Measurements from ENCODE around the gene SNAP23.
"Not testable (repeated sequence)": the region's sequence is repeated elsewhere in the genome, so short reads cannot be mapped to it uniquely, and the experiment has no call there.

Gene SNAP23

DNA sequence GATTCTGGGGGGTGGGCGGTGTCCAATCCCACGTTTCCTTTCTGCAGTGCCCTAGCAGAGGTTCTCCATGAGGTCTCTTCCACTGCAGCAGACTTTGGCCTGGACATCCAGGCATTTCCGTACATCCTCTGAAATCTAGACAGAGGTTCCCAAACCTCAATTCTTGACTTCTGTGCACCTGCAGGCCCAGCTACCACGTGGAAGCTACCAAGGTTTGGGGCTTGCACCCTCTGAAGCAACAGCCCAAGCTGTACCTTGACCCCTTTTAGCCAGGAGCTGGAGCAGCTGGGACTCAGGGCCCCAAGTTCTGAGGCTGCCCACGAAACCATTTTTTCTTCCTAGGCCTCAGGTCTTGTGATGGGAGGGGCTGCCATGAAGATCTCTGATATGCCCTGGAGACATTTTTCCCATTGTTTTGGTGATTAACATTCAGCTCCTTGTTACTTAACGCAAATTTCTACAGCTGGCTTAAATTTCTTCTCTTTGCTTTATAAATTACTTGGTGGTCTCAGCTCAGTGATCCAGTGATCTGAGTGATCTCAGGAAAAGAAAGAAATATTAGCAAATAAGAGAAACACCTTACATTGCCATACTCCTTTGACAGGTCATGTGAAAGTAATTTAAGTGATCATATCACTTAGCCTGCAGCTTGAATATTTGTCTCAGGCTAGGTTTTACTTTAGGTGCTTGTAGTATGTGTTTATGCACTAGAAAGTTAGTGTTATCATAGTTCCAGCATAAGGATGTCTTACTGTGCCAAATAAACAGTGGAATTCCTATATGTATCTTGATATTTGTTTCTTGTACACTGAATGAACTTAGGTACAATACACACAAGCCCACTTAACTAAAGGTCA, 3.0 kb downstream of the SNAP23 start:
- DNase-seq = no peak

DNA sequence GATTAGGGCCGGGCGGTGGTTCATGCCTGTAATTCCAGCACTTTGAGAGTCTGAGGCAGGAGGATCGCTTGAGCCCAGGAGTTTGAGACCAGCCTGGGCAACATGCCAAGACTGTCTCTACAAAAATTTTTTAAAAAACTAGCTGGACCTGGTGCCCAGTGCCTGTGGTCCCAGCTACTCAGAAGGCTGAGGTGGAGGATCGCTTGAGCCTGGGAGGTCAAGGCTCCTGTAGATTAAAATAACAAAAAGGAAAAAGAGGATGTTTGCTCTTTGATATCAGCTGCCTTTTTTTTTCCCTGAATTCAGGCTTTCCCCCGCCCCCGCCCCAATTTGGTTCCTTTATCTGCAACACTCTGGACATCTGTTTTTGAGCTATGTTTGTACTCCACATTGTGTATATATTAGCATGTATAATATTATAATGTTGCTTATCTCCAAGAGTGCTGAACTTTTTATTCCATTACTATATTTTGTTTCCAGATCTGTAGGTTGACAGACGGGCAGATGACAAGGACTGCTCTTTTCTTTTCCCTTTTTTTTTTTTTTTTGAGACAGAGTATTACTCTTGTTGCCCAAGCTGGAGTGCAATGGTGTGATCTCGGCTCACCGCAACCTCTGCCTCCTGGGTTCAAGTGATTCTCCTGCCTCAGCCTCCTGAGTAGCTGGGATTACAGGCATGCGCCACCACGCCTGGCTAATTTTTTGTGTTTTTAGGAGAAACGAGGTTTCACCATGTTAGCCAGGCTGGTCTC, 4.6 kb downstream of the SNAP23 start:
- DNase-seq = no peak

DNA sequence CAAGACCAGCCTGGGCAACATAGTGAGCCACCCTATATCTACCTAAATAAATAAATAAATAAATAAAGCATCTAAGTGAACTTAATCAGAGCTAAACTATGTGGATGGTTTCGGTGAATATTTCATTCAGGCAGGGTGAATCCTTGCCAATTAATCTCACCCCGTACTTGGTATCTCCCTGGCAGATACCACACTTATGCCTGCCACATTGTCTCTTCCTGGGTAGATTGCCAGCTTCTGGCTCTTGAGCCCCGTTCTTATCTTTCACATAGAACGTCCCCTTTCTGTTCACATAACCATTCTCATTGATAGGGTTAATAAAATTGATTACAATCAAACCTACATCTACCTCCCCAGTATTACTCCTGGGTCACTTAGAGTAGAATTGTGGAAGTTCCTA, 7.0 kb downstream of the SNAP23 start:
- DNase-seq = no peak

DNA sequence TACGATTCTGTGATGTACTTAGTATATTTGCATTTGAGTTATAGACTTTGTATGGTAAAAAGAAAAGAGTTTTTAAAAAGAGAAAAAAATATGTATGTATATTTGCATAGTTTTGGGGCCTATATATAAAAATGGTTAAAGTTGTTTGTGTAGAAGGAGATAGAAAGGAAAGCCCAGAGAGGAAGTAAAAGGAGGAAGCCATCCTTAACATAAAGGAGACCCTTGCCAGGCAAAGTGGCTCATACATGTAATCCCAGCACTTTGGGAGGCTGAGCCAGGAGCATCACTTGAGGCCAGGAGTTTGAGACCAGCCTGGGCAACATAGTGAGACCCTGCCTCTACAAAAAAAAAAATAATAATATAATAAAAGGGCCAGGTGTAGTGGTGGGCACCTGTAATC, 8.4 kb downstream of the SNAP23 start:
- DNase-seq = no peak

DNA sequence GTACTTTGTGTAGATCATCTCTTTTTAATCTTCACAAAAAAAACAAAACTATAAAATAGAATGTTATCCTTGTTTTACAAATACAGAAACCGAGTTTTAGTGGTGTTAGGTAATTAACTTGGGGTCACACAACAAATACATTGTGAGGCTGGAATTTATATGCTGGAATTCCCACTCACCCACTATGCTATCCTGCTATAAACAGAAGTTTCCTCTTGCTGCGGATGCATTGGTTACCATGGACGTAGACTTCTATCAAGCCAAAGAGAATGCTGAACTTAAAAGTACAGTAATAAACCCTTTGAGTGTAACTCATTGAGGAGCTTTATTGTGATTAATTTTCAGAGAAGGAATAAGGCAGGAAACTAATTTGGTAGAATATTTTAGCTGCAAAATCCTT, 9.2 kb downstream of the SNAP23 start:
- no peak for DNase-seq

DNA sequence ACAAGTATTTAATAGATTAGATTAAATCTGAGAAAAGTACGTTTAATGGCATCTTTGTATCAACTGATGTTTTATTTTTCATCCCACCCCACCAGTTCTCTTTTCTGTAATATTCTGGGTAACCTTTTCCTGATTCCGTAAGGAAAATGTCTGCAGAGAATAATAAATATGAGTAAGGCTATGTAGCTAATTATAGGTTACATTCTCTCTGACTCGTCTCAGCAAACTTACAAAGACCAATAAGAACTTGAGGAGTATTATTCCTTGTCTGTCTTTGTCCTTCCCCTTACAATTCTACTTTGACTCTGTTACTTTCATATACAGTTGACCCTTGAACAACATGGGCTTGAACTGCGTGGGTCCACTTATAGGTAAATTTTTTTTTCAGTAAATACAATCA, 12.1 kb downstream of the SNAP23 start:
- no peak for DNase-seq

DNA sequence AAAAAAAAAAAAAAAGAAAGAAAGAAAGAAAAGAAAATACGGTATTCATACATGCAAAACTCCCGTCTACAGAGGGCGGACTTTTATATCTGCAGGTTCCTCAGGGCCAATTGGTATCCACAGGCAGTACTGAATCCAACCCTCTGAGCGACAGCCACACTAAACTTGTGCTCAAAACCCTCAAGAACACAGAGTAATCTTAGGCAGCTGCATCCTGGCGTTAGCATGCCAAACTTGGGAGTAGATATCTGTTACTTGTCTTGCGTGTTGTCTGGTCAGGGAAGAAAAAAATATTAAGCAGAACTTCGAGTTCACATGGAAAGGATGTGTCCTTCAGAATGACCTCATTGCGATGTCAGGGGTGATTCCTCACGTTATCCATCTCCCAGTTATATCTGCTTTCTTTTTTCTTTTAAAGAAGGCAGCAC, 12.8 kb downstream of the SNAP23 start:
- no peak for DNase-seq

DNA sequence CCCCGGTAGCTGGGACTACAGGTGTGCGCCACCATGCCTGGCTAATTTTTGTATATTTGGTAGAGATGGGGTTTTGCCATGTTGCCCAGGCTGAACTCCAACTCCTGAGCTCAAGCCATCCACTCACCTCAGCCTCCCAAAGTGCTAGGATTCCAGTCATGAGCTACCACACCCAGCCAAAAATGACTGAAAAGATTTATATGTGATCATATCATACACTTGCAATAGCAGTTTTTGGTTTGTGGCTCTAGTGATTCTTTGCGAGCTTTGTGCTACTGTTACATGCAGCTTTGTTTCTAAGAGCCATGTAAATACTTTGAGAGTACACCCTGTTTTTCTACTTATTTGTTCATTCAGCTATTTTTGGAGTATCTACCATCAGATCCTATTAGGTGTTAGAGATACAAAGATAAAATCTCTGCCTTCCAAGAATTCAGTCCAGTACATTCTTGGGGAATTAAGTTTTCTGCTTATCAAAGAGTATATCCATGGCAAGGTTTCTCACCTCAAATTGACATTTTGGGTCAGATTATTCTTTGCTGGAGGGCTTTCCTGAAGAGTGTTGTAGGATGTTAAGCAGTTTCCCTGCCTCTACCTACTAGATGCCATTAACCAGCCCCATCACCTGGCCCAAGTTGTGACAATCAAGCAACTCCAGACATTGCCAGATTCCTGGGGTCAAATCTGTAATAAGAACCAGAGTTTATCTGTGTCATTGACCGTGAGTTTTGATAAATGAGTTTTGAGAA, 15.0 kb downstream of the SNAP23 start:
- DNase-seq = no peak

DNA sequence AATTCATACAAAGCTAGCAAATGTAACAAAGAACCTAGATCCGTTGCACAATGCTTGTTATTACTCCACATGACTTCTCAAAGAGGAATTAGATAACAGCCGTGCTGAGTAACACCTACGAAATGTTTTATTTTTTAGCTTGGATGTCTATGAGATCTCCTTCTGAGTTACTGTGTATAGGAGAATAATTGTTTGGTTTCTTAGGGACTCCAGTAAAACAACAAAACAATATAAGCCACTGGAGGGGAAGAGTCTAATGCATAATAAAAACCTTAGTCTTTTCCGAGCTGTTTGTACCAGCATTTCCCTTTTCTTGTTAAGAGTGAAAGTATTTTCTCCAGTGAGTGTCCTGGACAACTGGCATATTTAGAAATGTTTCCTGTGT, 15.6 kb downstream of the SNAP23 start:
- DNase-seq = no peak

DNA sequence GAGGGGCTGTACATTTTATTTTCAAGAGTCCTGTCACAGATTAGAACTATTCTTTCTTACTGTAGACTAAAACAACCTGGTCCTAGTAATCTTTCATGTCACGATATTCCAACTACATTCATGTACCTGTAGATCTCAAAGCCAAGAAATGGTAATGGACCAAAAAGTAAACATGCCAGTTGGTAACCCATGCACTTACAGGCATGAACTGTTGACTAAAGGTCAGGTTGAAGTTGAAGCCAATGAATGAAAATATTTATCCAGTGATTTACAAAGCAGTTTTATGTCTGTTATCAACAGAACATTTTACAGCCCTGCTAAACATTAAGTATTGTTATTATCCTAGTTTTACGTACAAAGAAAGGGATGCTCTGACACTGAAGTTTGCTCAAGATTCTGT, 27.9 kb downstream of the SNAP23 start:
- DNase-seq = no peak

DNA sequence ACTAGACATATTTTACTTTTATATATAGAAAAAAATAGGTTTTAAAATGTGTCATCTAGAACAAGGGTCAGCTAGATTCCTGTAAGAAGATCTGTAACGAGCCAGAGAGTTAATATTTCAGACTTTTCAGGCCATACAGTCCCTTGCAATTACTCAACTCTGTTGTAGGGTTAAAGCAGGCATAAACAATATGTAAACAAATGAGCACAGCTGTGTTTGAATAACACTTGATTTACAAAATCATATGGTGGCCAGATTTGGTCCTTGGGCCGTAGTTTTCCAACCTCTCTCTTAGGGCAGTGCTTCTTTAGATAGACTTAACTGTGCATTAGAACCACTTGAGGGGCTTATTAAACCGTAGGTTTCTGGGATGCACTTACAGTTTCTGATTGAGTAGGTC, 33.5 kb downstream of the SNAP23 start:
- no peak for DNase-seq

DNA sequence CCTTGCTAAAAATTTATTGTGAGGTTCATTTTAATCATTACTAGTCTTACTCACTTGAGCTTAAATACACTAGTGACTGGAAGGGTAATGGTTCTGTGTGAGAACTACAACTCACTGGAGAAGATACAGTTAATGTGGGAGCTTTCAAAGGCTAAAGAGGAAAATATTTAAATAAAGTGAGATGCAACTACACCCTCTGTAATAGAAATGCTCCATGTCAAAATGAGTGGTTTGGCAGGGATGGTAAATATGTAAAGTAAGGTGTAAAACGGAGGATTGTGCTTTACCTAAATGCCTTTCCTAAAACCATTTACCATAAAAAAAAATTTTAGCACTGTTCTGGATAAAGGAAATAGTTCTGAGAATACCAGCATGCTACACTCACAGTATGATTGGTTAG, 37.8 kb downstream of the SNAP23 start:
- no peak for DNase-seq

DNA sequence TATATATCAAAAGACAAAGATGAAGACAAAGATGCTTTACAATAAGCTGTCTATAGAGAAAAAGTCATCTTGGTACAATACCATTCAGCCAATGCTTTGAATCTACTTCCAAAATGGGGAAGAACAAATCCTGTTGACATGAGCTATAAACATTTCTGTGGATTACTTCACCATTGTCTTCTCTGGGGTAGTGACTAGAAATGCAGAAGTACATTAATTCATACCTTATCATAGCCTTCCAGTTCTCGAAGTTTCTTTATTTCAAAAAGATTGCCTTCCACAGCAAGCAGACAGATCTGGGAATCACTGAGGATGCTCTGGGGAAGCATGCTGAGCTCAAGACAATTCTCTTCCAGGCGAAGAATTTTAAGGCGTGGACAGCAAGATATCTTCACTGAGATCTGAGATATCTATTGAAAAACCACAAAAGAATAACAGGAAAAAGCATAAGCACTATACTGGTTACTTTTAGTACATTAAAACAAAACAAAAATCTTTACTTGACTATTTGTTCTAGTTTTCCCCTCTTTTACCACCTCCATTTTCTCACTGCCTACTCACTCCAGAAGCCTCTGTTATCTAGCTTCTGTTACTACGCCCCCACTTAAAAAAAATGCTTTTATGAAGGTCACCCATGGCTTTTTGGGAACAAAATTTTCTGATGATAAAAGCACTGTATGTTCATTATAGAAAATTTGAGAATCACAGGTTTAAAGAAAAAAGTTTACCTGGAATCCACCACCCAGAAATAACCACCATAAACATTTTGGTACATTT, 49.6 kb downstream of the SNAP23 start:
- no peak for DNase-seq

DNA sequence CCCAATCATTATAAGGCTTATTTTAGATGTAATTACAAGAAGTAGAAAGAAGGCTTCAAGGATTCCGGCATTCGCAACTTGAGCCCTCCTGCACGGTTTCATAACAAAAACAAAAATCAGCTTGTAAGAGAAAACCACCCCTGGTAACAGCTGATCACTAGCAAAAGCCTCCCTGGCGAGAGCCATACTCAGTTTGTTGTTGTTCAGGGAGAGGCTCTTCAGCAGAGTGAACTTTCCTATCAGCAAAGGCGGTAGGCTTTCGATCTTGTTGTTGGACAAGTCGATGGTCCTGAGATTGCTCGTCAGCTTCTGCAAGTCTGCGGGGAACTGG, 52.4 kb downstream of the SNAP23 start:
- DNase-seq = no peak

DNA sequence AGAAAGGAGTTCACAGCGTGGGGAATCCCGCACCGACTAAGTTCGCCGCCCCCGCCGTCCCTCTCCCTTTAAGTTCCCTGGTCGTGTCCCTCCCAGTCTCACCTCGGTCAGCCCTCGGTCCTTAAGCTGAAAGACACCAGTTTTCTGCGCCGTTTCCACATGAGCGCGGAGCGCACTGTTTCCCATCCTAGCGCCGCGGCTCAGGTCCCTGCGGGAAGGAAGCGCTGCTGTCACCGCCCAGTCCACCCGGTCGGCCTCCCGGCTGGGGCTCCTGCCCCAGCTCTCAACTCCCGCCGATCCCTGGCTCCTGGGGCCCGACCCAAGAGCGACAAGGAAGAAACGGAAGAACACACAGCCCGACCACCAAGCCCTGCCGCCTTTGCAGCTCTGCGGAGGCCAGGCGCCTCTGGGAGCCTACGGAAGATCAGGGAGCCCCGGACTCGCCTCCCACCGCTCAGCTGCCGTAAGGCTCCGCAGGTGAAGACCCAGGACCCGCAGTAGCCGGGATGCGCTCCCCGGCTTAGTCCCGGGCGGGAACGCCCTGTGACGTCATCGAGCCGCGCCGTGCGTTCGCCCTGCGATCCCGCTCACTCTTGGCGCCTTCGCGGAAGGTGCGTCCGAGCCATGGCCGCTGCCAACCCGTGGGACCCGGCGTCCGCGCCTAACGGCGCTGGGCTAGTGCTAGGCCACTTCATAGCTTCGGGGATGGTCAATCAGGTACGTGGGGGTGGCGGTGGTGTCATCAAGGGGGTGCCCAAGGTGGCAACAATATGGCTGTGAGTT, 53.0 kb downstream of the SNAP23 start, which contains the start of the genes HAUS2 and LRRC57:
HAUS2 (plus strand) TSS at position 590 of the 783 bp plus-strand sequence; CDS start at position 625, 35 bp downstream.
LRRC57 (minus strand) TSS at position 545 of the 783 bp plus-strand sequence; CDS start at position 186, 359 bp downstream.
- DNase-seq = peak; percentile 83

DNA sequence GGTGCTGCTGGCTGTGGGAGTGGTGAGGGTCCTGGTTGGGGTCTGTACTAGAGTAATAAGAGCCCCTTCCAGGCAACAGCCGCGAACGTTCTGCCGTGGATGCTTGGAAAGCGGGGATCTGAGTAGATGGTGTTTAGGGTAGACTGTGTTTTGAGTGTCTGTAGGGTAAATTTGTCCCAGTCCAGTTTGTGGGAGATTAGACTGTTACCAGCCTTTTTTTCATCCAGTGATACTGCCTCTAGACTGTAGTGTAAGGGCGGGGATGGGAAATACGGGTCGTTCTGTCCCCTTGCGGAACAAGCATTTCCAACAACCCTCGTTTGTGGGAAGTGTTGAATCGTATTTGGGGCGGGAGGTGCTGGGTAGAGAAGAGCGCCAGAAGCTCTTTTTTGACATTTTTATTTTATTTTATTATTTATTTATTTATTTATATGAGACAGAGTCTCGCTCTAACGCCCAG, 53.6 kb downstream of the SNAP23 start:
- DNase-seq = peak; percentile 20

DNA sequence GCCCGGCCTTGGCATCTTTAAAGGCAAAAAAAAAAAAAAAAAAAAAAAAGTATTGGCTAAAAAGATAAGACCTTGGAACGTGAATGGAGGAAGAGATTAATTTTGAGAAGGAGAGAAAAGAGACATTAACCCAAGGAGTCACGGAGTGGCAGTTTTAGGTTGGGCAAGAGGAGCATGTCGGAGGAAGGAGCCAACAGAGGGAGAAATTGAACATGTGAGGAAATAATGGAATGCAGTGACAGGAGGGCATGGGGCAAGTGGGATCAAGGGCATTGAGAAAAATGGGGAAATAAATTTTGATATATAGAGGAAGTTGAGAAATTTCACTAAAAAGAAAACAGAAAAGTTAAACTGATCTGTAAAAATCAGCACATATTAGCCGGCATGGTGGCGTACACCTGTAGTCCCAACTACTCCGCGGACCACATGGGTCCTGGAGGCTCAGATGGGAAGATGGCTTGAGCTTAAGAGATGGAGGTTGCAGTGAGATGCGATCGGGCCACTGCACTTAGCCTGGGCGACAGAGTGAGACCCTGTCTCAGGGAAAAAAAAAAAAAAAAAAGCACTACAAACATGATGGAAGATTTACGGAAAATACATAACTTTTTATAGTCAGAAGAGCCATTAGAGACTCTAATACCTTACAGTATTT, 54.4 kb downstream of the SNAP23 start:
- no peak for DNase-seq

DNA sequence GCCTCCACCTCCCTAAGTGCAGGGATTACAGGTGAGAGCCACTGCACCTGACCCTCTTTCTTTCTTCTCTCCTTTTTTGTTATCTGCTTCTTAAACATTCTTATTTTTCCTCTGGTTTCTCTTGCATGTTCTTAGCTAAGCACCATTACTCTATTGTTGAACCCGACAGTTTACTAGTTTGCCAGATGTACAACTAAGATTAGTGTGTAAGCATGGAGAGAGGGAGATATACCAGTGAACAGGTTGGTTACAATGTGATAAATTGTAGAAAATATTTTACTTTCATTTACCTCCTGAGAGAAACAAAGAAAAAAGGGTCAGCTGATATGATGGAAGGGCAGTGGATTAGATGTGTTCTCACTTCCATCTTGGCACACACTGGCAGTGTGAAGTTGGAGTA, 58.1 kb downstream of the SNAP23 start:
- DNase-seq = no peak

DNA sequence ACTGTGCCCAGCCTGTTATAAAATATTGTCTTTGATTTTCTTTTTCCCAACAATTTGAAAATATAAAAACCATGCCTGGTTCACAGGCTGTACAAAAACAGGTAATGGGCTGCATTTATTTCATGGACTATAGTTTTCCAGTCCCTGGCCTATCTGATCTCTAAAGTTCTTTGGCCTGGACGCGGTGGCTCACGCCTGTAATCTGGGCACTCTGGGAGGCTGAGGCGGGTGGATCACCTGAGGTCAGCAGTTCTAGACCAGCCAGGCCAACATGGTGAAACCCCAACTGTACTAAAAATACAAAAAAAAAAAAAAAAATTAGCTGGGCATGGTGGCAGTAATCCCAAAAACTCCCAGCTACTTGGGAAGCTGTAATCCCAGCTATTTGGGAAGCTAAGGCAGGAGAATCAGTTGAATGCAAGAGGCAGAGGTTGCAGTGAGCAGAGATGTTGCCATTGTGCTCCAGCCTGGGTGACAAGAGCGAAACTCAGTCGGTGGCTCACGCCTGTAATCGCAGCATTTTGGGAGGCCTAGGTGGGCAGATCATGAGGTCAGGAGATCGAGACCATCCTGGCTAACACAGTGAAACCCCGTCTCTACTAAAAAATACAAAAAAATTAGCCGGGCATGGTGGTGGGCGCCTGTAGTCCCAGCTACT, 61.2 kb downstream of the SNAP23 start:
- DNase-seq = not testable (repeated sequence)

DNA sequence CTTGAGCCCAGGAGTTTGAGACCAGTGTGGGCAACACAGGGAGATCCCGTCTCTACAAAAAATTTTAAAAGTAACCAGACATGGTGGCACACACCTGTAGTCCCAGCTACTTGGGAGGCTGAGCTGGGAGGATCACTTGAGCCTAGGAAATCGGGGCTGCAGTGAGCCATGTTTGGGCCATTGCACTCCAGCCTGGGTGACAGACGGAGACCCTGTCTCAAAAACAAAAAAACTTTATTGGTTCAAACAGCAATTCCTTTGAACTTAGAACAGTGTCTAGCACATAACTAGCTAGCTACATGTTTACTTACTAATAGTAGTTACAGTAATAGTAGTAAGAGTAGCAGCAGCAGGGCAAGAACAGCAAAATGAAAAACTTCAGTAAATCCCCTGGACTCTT, 63.3 kb downstream of the SNAP23 start:
- DNase-seq = no peak

All from CD4-positive, alpha-beta T cell treated with Interleukin-15 for 1 hour (primary cell).